Rectal smooth muscle tissue (tissue), 1 donor: Measurements from ENCODE around the gene RFX2.

Source experiments
- H3K27ac ChIP-seq: one replicate; pipeline ENCODE4 v1.7.0; 2013; ENCODE audit warnings: low read depth, low read length, inconsistent platforms
- H3K27me3 ChIP-seq: one replicate; pipeline ENCODE4 v1.7.0; 2013; ENCODE audit warnings: low read length; ENCODE audit not compliant: control insufficient read depth, insufficient read depth
- H3K36me3 ChIP-seq: one replicate; pipeline ENCODE4 v1.7.0; 2013; ENCODE audit warnings: low read length; ENCODE audit not compliant: control insufficient read depth, insufficient read depth
- H3K4me1 ChIP-seq: one replicate; pipeline ENCODE4 v1.7.0; 2013; ENCODE audit warnings: low read length; ENCODE audit not compliant: control insufficient read depth, insufficient read depth
- H3K4me3 ChIP-seq: one replicate; pipeline ENCODE4 v1.7.0; 2013; ENCODE audit warnings: low read length
- H3K9ac ChIP-seq: one replicate; pipeline ENCODE4 v1.7.0; 2013; ENCODE audit warnings: low read length

The RFX2 gene

DNA sequence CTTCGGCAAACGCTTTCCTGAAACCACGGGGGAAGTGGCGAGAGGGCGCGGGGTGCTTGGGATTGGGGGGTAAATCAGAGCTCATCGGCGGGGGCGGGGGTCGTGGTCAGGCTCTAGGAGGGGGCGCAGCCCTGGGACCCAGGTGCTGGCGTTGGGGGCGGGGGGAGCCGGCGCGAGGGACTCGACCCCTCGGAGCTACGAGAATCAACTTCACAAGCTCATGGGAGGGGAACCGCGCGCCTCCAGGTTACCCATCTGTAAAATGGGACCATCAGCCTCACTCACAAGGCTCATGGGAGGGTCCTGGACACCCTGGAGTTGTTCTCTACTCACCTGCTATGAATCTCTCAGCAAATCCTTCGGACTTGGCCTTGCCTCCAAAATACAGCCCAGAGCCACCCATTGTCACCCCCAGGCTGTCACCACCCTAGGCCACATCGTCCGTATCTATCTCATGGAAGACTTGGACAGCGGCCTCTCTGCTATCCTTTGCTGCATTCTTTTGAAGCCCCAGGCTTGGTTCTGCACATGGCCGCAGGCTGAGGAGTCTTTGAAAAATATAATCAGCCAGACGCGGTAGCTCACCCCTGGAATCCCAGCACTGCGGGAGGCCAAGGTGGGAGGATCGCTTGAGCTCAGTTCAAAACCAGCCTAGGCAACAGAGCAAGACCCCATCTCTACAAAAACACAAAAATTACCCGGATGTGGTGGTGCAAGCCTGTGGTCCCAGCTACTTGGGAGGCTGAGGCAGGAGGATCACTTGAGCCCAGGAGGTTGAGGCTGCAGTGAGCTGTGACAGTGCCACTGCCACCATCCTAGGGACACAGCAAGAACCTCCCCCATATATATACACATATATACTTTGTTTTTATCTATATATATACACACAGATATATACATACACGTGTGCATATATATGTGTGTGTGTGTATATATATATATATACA, 131.4 kb downstream of the RFX2 start:
- Histone ChIP-seq H3K27me3 (no peaks in the 10 kb centered on the region), H3K27ac (peak overlapping the region; percentile 86), H3K36me3 (no peaks in the 10 kb centered on the region), H3K4me3 (peak overlapping the region; percentile 76), H3K9ac (peak overlapping the region; percentile 57), H3K4me1 (peaks cover 12% of the 10 kb centered on the region)

DNA sequence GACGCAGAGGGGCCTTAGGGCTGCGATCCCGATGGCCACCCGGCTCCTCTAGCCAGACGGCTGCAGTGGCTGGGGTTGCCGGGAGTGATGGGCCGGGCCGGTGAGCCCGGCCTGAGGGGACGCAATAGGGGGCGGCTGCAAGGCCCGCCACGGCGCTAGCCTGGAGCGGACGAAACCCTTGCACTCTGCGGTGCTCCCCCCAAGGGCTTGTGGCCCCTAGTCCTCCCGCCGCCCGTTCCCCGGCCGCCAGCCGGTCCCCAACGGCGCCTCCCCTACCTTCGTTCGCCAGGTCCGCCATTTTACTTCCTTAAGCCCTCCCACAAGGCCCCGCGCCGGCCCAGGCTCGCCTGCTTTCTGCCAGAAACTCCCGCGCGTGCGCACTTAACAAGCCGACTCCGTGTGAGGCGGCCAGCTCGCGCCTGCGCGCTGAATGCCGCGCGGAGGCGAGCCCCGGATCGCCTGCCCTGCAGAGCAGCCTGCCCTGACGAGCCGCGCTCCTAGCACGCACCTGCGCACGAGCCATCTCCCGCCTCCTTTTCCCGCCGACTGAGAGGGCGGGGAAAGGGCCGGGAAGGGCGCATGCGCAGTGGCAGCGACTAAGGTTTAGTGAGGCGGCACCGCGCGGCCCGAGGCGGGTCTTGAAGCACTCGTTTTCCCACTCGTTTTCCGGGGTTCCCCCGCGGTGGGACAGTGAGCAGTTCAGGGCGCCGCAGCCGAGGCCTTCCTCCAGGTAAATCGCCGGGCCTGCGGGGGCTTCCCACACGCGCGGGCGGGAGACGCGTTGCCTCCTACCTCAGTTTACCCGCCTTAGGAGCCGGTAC, 132.3 kb downstream of the RFX2 start, which contains the start of gene RANBP3:
RANBP3 (minus strand) TSS at position 356 of the 821 bp plus-strand sequence; CDS start at position 298, 58 bp downstream.
- H3K27me3 ChIP-seq, result no peaks in the 10 kb centered on the region
- H3K9ac ChIP-seq, result peak within 1 kb of the TSS; percentile 66
- H3K27ac ChIP-seq, result peak within 1 kb of the TSS; percentile 86
- H3K36me3 ChIP-seq, result no peaks in the 10 kb centered on the region
- H3K4me1 ChIP-seq, result peaks cover 12% of the 10 kb centered on the region
- H3K4me3 ChIP-seq, result peak within 1 kb of the TSS; percentile 91

DNA sequence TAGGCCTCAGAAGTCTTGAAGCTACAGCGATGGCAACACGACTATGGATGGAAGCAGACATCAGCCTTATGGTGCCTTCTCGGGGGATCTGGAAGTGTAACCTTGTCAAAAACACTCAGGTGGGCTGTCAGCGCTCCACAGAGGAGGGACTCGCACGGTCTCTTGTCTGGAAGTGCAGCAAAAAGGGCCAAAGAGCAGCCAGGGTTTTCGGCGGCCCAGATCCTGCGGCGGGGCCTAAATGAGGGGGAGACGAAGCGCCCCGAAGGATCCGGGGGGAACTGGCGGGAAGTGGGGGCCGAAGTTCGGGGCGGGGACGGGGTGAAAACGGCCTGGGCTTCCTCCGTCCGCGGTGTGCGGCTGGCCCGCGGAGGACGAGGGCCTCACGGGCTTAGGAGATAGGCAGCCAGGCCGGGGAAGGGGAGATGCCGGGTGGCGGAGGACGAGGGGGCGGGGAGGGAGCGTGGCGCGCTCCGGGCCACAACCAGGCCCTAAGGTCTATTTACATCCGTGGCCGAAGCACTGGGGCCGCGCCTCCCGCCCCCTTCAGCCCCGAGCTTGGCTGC, 133.0 kb downstream of the RFX2 start:
- Histone ChIP-seq H3K36me3 (no peaks in the 10 kb centered on the region), H3K27ac (peak overlapping the region; percentile 86), H3K4me3 (peak overlapping the region; percentile 91), H3K4me1 (peaks cover 12% of the 10 kb centered on the region), H3K9ac (peak overlapping the region; percentile 66), H3K27me3 (no peaks in the 10 kb centered on the region)

DNA sequence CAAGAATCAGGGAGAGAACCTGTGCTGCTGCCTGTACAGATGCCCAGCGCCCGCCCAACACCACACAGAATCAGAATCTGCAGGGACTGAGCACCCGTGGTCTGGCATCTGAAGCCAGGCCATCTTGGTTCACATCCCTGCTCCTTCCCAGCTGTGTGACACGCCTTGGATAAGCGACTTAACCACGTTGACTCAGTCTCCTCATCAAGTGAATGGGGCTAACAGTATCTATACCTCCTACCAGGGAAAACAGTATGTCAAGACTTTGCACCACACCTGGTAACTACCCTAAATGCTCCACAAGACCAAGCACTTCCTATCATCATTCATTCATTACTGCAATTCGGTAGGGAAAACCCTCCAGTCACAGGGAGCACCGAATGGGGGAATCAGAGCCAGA, 133.5 kb downstream of the RFX2 start:
- Histone ChIP-seq H3K36me3 (no peaks in the 10 kb centered on the region), H3K27me3 (no peaks in the 10 kb centered on the region), H3K27ac (no peak overlapping the region), H3K4me1 (peaks cover 12% of the 10 kb centered on the region), H3K9ac (peak overlapping the region; percentile 69), H3K4me3 (peak overlapping the region; percentile 91)

DNA sequence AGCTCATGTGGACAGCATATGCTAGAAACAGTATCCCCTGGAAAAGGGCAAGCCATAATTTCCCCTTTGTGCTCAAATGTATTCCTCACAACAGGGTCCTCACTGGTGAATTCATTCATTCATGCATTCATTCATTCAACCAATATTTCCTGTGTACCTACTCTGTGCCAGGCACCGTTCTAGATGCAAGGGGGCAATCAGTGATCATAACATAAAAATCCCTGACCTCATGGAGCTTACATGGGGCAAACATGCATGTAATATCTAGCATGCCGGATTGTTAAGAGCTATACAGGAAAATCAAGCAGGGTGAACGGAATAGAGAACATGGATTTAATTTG, 134.9 kb downstream of the RFX2 start:
- Histone ChIP-seq H3K4me1 (peaks cover 12% of the 10 kb centered on the region), H3K4me3 (no peak overlapping the region), H3K9ac (no peak overlapping the region), H3K27ac (no peak overlapping the region), H3K36me3 (no peaks in the 10 kb centered on the region), H3K27me3 (no peaks in the 10 kb centered on the region)

DNA sequence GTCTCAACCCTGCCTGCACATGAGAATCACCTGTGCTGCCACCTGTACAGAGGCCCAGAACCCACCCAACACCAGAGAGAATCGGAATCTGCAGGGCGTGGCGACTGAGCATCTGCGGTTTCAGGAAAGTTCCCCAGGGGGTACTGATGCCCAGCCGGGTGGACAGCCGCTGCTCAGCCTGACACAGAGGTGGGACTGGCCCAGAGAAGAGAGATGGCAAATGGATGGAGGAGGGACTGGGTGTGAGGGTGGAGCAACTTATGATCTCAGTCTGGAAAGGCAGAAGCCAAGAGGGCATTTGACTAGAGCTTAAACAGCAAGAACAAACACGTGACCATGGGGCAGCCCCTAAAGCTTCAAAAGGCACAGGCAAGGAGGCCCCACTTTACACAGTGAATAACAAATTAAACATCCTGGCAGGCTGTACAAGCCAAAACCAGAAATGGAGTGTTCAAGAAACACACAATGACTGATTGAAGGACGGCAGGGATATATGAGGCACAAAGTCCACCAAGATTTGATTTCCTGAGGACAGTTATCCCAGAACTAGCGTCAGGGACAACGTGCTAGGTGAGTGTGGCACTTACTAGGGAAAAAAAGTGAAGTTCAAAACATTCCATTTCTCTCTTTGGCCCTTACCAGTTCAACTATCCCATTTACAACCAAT, 135.4 kb downstream of the RFX2 start:
- no peak overlapping the region for H3K4me3 ChIP-seq
- H3K27me3 ChIP-seq, result no peaks in the 10 kb centered on the region
- peaks cover 12% of the 10 kb centered on the region for H3K4me1 ChIP-seq
- no peaks in the 10 kb centered on the region for H3K36me3 ChIP-seq
- H3K9ac ChIP-seq, result no peak overlapping the region
- no peak overlapping the region for H3K27ac ChIP-seq

DNA sequence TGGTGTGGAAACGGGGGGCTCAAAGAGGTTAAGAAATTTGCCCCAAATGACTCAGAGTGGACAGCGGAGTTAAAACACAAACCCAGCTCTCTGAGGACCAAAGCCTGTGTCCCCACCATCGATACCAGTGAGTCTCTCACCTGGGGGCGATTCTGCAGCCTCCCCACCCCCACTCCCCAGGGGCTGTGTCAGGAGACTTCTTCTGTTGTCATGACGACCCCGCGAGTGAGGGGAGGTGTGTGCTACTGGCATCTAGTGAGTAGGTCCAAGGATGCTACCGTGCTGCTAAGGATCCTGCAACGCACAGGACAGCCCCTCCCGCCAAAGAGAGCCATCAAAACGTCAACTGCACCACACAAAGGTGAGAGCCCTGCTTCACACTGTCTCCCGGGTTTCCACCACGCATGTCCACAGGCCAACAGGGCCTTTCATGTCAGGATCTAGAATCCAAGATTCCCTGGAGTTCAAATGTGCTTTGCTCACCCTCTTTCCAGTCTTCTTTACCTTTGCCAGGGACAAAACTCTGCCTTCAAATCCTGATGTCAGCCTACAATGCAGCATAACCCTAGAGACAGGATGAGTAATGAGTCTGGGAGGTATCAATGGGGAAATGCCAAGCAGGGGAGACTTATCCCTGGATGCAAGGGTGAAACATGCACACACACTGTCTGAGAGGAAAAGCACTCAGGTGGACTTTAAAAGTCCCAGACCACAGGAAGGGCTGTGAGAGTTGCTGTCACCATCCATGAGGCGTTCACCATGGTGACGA, 136.2 kb downstream of the RFX2 start:
- Histone ChIP-seq H3K36me3 (no peaks in the 10 kb centered on the region), H3K4me3 (no peak overlapping the region), H3K27me3 (no peaks in the 10 kb centered on the region), H3K4me1 (peaks cover 12% of the 10 kb centered on the region), H3K27ac (no peak overlapping the region), H3K9ac (no peak overlapping the region)

DNA sequence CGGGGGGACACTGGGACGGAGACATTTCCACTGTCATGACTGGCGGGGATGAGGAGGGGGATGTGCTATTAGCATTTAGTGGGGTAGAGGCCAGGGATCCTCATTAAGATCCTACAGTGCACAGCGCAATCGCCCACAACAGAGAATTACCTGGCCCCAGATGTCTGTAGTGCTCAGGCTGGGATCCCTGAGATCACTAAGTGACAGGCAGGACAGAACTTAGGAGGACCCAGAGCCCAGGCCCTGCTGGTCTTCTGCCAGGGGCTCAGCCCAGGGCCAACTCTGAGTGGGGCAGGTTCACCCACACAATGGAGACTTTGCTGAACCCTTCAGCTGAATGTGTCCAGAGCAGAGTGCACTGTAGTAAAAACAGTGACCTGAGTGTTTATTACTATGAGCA, 136.9 kb downstream of the RFX2 start:
- Histone ChIP-seq H3K4me1 (peaks cover 16% of the 10 kb centered on the region), H3K9ac (no peak overlapping the region), H3K36me3 (no peaks in the 10 kb centered on the region), H3K27me3 (no peaks in the 10 kb centered on the region), H3K27ac (no peak overlapping the region), H3K4me3 (no peak overlapping the region)

DNA sequence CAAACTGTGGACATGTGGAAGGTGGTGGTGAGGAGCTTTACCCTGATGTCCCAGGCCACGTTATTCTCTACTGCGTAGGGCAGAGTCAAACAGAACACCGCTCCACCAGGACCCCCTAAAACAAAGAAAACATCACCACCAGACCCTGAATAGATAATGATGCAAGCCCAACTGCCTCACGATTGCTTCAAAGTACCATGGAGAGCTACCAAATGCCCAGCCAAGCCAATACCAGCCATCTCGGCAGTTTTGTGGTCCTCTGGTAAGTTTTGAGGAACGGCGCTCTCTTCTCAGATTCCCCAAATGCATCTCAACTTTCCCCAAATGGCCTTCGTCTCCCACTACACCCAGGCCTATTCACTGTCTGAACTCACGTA, 138.0 kb downstream of the RFX2 start:
- Histone ChIP-seq H3K9ac (no peak overlapping the region), H3K36me3 (no peaks in the 10 kb centered on the region), H3K4me3 (no peak overlapping the region), H3K27me3 (no peaks in the 10 kb centered on the region), H3K27ac (no peak overlapping the region), H3K4me1 (peaks cover 25% of the 10 kb centered on the region)

DNA sequence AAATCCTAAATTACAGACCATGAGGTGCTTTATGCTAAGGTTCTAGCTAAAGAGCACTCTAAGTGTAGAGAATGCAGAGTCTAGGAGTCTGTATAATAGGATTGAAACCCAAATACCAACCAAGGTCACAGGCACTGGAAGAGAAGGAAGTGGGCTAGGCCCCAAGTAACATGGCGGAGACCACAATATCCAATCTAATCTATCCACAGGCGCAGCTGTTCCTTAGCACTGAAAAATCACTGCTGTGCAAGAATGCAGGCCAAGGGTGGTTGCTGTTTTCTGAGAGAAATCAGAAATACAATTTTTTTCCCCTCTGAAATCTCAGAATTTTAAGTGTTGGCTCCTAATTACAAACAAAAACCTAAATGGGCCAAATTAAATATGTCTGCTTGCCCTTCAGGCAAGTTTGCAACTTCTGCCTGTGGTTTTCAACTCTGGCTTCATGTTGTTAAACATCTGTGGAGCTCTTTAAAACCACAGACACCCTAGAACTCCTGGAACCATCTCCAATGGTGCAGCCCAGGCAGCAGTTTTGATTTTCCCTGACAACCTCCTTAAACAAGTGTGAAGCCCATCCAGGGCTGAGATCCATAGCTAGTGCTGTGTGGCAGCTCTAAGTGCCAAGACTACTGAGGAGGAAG, 138.5 kb downstream of the RFX2 start:
- Histone ChIP-seq H3K9ac (no peak overlapping the region), H3K27me3 (no peaks in the 10 kb centered on the region), H3K4me3 (no peak overlapping the region), H3K27ac (no peak overlapping the region), H3K36me3 (no peaks in the 10 kb centered on the region), H3K4me1 (peaks cover 27% of the 10 kb centered on the region)

DNA sequence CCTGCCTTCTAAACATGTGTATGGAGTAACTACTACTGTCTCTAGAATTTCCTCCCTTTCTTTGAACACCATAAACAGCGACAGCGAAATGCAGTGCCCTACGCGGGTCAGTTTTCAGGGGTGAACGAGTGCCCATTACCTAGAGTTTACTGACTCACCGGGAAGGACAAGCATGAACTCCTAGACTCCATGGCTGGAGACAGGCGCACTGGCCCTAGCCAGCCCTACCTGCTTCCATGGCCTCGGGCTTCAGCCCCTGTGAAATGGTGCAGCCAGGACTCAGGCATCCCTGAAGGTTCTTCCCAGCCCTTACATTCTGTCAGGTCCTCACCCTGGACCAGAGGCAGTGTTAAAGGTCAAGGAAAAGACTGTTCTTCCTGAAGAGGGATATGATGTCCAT, 140.8 kb downstream of the RFX2 start:
- no peak overlapping the region for H3K4me3 ChIP-seq
- H3K36me3 ChIP-seq, result peaks cover 2% of the 10 kb centered on the region
- no peak overlapping the region for H3K9ac ChIP-seq
- peaks cover 32% of the 10 kb centered on the region for H3K4me1 ChIP-seq
- H3K27me3 ChIP-seq, result no peaks in the 10 kb centered on the region
- H3K27ac ChIP-seq, result no peak overlapping the region
